ENCODE measurements around the gene CD55.

Gene CD55

GRCh38 chr1:207361889-207362288 is 40.4 kb downstream of the CD55 start:
- peak in 6 of 56 donors; percentile 2 to 44 (median 8) for DNase-seq

GRCh38 chr1:207362962-207363860 is 41.7 kb downstream of the CD55 start:
- no peak for DNase-seq

- DNase-seq: no peak
Measured at GRCh38 chr1:207363871-207364270, 42.4 kb downstream of the CD55 start.

- no peak for DNase-seq
Measured at GRCh38 chr1:207364614-207365013, 43.1 kb downstream of the CD55 start.

GRCh38 chr1:207365063-207365462 is 43.6 kb downstream of the CD55 start:
- no peak for DNase-seq

- no peak for DNase-seq
Measured at GRCh38 chr1:207366022-207366421, 44.5 kb downstream of the CD55 start.

GRCh38 chr1:207388721-207389120 is 67.2 kb downstream of the CD55 start:
- DNase-seq: no peak

- no peak for DNase-seq
Measured at GRCh38 chr1:207389728-207390464, 68.4 kb downstream of the CD55 start.

- DNase-seq: no peak
Measured at GRCh38 chr1:207393610-207394009, 72.1 kb downstream of the CD55 start.

GRCh38 chr1:207396168-207396746 is 74.8 kb downstream of the CD55 start:
- DNase-seq: no peak

- peak in 2 of 56 donors; percentile 20 to 25 for DNase-seq
Measured at GRCh38 chr1:207397525-207397926, 76.0 kb downstream of the CD55 start.

GRCh38 chr1:207398986-207399385 is 77.5 kb downstream of the CD55 start:
- DNase-seq: peak in 35 of 56 donors; percentile 3 to 74 (median 30)

- no peak for DNase-seq
Measured at GRCh38 chr1:207401578-207401977, 80.1 kb downstream of the CD55 start.

- DNase-seq: peak in 2 of 56 donors; percentile 18 to 46
Measured at GRCh38 chr1:207402744-207403143, 81.3 kb downstream of the CD55 start.

GRCh38 chr1:207404849-207405525 is 83.5 kb downstream of the CD55 start:
- no peak for DNase-seq

GRCh38 chr1:207405814-207406213 is 84.3 kb downstream of the CD55 start:
- no peak for DNase-seq

- no peak for DNase-seq
Measured at GRCh38 chr1:207407655-207408260, 86.3 kb downstream of the CD55 start.
